Hematopoietic multipotent progenitor cell treated with erythropoietin and hydrocortisone succinate and interleukin-3 and kit ligand, for 6 days (in vitro differentiated cells): Measurements from ENCODE around the gene CELF2.

ENCODE experiments used
- DNase-seq: peaks from one replicate; pipeline ENCODE4 v3.0.0-alpha.2; 2015

Gene CELF2

DNA sequence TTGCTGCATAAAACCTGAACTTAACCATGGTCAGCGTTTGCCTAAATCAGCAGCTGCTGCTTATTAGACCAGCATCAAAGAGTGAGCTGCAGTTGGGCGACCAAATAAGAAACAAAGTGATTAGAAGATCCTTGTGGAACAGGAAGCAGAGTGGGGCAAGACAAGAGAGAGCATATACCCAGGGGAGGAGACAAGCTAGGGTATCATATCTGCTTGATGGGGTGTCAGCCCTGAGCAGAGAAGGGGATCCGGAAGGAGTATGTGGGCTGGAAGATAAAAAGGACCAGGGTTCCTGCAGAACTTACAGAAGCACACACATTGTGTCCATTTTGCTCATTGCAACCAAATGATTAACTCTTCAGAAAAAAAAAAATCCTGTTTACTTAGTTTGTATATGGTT lies 213.6 kb downstream of the CELF2 start:
- peak; percentile 54 for DNase-seq

DNA sequence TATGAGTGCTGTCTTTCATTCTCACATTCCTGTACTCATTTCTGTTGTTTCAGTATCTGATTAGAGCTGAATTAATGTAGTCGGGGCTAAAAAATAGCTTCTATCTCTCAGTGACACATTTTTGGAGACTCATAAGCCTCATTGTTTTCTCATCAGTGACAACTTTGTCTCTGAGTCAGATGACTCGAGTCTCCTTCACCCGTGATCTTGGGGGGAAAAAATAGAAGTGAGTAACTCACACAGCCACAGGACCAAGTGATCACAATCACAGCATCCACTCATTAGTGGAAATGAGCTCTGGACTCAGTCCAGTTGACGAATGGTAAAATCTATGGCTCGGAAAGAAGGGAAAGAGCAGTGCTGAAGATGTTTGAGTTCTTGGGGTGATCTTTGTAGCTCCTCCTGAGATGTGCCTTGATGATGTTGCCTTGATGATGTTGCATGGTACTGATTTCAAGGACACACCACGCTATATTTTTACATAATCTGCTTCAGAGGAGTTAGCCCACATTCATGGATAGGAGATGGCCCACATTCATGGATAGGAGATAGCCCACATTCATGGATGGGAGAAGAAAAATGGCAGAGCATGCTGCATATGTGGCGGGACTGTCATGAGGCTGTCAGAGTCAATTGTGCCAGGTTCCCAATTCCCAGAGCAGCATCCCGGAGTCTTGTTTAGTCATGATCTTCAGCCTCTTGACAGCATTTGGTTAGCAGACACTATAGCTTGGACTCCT lies 214.7 kb downstream of the CELF2 start:
- DNase-seq, result no peak

GRCh38 chr10:11234857-11235531 lies 217.3 kb downstream of the CELF2 start:
- DNase-seq, result no peak

DNA sequence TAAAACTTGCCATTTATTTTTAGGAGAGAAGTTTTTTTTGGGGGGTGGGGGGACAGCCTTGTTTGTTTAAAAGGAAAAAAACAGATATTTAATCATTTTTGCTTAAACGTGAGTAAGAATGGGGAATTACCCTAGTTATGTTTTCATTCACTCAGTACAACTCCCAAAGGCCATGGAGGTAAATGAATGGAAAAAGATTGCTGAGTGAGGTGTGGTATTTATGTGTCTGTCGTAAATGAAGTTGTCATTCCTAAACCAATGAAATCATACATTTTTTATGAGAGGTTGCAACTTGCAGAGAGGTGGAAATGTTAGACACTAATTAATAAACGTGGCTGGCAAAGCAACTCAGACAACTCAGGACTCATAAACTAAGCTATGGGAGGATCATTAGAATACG lies 218.1 kb downstream of the CELF2 start:
- DNase-seq, result no peak

GRCh38 chr10:11236234-11236633 lies 218.6 kb downstream of the CELF2 start:
- no peak for DNase-seq

- no peak for DNase-seq
Measured at GRCh38 chr10:11237571-11237970, 219.9 kb downstream of the CELF2 start.

DNA sequence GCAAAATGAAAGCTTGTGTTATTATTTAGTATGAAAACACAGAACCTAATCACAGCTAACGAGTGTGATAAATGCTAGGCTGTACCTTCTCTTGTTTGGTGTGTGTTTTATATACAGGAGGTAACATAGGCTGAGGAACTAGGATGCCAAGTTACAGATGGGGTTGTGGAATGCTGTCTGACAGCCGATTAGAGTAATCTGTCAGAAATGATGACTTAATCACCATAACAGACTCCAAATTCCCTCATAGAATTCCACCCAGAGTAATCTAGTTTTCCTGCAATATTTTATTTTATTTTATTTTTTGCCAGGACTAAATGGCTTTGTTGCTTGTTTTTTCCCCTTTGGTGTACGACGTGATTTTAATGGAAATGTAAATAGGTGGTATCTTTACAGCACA lies 221.2 kb downstream of the CELF2 start:
- DNase-seq, result no peak

DNA sequence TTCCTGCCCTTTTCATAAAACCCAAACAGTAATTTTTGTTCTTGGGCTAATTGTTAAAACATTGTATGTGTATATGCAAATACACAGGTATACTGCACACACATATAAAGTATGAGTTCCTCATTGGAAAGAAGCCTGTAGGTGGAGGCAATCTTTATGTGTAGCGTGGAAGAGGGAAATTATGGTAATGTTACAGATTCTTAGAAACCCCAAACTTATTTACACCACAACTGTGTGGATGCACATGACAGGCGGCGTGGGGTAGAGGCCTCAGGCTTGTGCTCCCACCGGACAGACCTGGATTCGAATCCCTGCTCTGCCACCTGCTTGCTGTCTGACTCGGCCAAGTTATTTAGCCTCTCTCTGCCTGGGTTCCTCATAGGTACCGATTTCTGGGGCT lies 223.0 kb downstream of the CELF2 start:
- DNase-seq, result no peak

DNA sequence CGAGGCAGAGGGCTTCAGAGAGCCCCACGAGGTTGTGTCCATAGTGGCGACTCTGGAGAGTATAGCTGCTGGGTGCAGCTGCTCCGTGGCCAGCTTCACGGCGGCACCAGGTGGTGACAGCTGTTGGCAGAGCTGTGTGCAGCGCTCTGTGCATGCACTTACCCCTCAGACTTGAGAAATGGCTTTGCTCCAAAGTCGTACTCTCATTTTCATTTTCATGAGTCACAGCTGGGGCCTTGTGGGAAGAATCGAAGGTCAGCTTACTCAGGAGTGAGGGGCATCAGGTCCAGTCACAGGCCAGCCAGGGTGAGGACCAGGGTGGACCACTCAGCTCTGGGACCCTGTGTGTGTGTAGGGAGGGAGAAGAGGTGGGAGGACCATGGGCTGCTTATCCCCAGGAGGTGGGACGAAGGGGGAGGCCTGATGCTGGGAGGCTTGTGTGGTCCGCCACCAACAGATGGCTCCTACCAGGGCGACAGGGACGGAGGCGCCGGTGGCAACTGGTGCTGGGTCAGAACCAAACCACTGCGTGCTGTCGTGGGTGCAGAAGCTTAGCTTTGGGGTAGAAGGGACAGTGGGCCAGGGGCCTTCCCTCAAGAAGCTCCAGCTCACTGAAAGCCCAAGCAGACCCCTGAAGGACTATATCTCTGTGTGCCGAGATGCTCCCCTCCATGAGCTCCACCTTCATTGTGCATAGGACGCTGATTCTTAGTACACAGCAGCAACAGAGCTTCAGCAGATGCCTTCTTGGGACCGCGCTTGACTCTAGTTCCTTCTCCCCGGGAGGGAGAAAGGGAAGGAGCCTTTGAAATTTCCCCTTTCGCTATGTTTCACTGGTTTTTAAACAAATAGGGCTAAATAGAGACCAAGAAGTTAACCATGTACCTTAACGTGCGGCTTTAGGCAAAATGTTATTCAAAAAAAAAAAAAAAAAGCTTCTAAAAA lies 225.0 kb downstream of the CELF2 start:
- no peak for DNase-seq

DNA sequence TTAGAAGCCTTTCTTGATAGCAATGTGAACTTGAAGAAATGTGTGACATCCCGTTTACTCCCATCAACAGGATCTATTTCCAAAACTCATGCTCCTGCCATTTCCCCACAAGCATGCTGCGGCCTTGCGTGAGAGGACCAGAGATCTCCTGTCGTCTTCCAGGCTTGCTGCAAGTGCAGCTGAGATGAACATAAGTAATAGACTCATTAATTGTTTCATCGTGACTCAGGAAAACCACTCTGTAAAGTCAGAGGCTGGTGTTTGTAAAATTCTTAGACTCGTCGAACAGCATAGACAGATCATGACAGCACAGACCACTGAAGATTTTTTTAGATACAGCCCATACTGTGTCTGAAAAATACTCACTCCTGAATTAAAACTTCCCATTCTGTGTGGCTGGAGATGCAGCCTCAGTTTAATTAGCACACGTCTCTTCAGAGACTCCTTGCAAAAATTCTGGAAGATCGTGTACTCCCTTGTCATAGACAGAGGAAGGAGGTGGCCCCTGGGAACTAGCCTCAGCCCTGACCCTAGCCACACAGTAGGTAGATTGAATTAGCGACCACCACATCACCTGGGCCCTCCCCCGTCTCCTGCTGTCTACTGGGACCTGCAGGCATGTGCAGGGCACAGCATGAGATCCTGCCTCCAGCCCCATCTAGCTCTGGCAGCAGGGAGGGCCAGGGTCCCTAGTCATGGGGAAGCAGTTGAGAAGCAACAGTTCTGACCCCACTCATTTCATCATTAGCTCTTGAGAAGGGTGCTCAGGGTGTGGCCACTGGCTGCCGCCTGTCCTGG lies 226.0 kb downstream of the CELF2 start:
- no peak for DNase-seq

DNA sequence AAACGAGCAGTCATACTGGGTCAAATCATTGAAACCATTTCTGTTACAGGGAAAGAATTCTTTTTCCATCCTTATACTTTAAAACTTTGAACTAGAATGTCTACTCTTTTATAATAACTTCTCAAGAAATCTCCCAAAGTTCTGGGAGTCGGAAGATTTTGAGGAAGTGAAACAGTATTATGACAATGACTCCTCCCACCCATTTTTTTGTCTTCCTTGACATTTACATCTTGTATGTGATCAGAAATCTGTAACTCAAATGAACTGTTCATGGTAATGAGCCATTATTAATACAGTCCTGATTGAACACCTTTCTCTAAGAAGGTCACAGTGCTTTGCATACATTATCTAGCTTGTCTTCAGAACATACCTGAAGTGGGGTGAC lies 227.4 kb downstream of the CELF2 start:
- DNase-seq, result no peak

DNA sequence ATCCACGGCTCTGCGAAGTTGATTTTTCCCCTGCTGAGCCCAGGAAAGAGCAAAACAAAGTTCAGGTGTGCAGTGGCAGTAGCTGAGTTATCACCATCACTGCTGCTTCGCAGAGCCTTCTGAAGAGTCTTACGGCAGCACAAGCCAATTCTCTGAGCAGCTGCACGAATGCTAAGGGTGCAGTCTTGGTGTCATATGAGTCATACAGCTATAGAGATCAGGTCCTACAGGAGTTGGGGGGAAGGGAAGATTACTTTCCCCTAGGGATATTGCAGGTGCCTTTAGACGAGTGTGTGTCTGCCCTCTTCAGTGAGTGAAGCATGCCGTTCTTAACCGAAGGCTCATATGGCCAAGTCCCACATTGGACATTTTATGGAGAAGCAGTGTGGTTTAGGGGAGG lies 227.8 kb downstream of the CELF2 start:
- DNase-seq, result no peak

DNA sequence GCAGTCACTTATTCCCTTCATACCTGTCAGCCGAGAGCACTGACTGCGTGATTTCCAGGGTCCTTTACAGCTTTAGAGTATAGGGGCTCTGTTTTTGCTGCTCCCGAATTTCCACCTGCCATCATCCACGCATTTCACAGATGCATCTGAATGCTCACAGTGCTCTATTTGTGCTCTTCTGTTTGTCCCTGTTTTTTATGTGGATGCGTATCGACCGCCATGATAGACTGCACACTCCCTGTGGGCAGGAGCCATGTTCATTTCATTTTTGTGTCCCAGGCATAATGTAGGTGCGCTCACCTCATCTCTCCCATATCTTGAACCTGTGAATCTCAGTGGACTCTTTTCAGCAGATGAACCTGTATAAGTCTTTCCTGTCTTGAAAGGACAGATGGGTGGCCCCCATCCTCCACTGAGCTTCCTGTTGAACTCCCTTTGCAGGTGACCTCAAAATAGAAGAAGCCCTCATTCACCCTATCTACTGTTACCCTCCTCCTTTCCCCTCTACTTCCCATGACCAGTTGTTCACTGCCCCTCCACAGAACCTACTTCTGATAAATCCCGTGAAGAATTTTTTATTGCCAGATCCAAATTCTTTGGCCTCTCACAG lies 228.4 kb downstream of the CELF2 start:
- no peak for DNase-seq

- no peak for DNase-seq
Measured at GRCh38 chr10:11246752-11247467, 229.2 kb downstream of the CELF2 start.

DNA sequence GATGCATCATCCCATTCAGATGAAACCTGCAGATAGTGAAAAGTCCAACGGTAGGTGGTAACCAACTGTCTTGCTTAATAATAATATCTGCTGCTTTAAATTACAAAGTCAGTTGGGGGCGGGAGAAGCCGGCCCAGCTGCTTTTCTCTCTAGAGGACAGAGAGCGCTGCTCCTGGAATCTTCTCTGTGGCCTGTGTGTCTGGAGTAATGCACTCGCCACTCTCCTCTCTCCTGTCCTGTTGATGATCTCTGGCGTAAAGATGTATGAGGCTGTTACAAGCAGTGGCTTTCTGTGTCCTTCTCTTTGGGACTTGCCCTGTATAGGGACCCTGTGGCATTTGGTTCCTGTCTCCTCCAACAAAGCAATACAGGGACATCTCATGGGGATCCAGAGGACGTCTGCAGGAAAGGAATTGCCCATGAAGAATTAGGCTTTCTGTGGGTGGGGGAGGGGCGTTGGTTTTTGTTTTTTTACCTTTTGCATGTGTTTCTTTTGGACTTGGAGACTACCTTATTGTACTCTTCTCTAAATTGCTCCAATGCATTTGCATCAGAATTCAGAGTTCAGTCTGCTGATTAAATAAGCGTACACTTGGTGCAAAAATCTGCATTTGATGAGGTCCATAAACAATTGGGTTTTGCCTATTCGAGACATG lies 231.6 kb downstream of the CELF2 start:
- no peak for DNase-seq

DNA sequence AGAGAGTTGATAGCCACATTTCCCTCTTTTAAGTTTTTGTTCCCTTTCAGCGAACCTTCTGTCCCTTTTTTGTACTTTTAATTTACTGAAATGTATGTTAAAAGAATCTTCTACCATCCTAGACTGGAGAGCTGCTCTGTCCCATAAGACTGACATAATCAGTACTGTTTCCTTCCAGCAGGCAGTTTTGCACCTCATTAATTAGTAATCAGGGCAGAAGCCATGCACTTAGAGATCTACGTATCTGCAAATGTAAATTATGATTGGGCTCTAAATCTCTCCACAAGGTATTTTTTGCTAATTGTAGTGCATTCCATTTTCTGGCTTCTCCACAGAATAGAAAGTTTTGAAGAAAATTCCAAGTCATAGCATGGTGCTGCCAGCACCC lies 232.1 kb downstream of the CELF2 start:
- DNase-seq, result no peak

DNA sequence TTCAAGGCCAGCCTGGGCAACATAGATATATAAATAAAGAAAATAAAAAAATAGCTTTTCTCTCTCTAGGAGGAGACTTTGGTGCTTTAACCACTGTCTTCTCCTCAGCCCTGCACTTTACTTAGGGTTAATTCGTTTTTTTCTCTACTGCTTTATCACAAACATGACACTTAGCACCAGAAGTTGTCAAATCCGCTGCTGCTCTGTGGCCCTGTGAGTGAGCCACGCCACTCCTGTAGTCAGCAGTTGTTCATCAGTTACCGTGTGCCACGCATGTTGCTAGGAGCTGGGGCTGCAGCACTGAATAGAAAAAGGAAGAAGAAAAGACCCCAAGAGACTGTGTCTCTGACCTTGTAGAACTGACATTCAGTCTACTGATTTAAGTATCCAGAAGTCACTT lies 232.6 kb downstream of the CELF2 start:
- no peak for DNase-seq

DNA sequence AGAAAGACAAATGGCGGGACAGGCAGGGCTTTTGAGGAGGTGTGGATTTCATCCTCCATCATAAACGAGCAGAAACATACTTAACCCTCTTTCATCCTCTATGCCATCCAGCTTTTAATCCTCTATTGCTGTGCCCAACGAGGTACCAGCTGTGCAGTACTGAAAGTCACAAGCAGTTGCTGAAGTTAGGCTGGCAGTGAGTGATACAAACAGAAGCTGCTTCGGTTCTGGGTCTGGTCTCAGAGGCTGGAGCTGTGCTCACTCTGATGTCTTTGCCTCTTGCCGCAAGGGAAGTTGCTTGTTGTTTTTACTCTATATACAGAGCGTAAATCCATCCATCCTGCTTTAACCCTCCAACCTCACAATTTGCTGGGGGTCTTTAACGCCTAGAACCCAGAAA lies 235.2 kb downstream of the CELF2 start:
- DNase-seq, result no peak

DNA sequence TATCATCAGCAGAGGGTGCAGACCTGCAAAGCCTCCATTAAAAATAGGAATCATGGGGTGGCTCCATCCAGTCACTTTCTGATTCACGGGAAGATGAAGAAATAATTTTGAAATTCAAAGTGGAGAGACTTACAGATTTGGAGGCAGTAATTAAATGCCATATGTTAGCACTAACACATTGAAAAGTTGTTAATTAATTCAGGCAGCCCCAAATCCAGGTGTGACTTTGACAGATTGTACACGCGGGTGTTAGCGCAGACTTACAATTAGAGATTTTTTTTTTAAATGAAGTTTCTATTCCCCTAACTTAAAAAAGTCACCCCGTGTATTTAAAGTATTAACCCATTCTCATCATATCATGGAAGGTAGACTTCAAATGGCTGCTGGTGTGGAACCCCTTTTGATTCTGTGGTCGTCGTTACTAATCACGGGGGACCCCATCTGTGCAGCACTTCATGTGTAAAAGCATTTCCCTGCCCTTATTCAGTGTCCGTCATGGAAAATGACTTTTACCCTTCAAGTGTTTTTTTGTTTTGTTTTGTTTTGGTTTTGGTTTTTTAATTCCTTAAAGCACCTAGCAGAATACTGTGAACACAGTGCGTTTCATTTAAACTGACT lies 235.8 kb downstream of the CELF2 start:
- DNase-seq, result no peak

GRCh38 chr10:11255156-11255555 lies 237.5 kb downstream of the CELF2 start:
- DNase-seq, result no peak
